Measurements from ENCODE around the gene LMO2.

Gene LMO2

GRCh38 chr11:33885338-33886005 lies 6.4 kb downstream of the LMO2 start:
- DNase-seq, result no peak

GRCh38 chr11:33884601-33885000 lies 7.3 kb downstream of the LMO2 start:
- no peak for DNase-seq

- DNase-seq, result no peak
Observed at GRCh38 chr11:33884035-33884434, 7.8 kb downstream of the LMO2 start.

GRCh38 chr11:33881651-33882503 lies 10.0 kb downstream of the LMO2 start:
- DNase-seq, result no peak

- DNase-seq, result no peak
Observed at GRCh38 chr11:33880979-33881378, 10.9 kb downstream of the LMO2 start.

GRCh38 chr11:33879375-33879774 lies 12.5 kb downstream of the LMO2 start:
- DNase-seq, result no peak

GRCh38 chr11:33877038-33877437 lies 14.8 kb downstream of the LMO2 start:
- DNase-seq, result no peak

- no peak for DNase-seq
Observed at GRCh38 chr11:33875621-33876294, 16.1 kb downstream of the LMO2 start.

- DNase-seq, result no peak
Observed at GRCh38 chr11:33874910-33875490, 16.9 kb downstream of the LMO2 start.

- DNase-seq, result no peak
Observed at GRCh38 chr11:33874433-33874832, 17.4 kb downstream of the LMO2 start.

GRCh38 chr11:33869481-33870422 lies 22.1 kb downstream of the LMO2 start:
- DNase-seq, result peak; percentile 22

- no peak for DNase-seq
Observed at GRCh38 chr11:33868647-33869461, 23.0 kb downstream of the LMO2 start.

- DNase-seq, result no peak
Observed at GRCh38 chr11:33867996-33868646, 23.8 kb downstream of the LMO2 start.

GRCh38 chr11:33867561-33867960 lies 24.3 kb downstream of the LMO2 start:
- DNase-seq, result no peak

GRCh38 chr11:33866936-33867335 lies 24.9 kb downstream of the LMO2 start:
- no peak for DNase-seq

- no peak for DNase-seq
Observed at GRCh38 chr11:33864479-33864878, 27.4 kb downstream of the LMO2 start.

GRCh38 chr11:33863418-33864172 lies 28.3 kb downstream of the LMO2 start:
- no peak for DNase-seq

- DNase-seq, result no peak
Observed at GRCh38 chr11:33861941-33862589, 29.8 kb downstream of the LMO2 start.

GRCh38 chr11:33861386-33861785 lies 30.5 kb downstream of the LMO2 start:
- DNase-seq, result no peak
